Measurements from ENCODE around the gene IRAK2.
"Not testable (repeated sequence)": the region's sequence is repeated elsewhere in the genome, so short reads cannot be mapped to it uniquely, and the experiment has no call there.

IRAK2 gene

GRCh38 chr3:10173095-10173925 is 8.6 kb downstream of the IRAK2 start:
- peak; percentile 18 to 67 for DNase-seq
- Histone ChIP-seq H3K23ac (ENCODE audit: low read length) (no peak overlapping the region), H3K79me2 (ENCODE audit: control insufficient read depth, insufficient read depth, low read length, poor library complexity) (no peaks in the 10 kb centered on the region), H3K27me3 (ENCODE audit: insufficient read depth, low read length) (no peaks in the 10 kb centered on the region), H3K9ac (ENCODE audit: low read length) (no peak overlapping the region), H3K4me1 (ENCODE audit: control insufficient read depth in 1 of 2, insufficient read depth in 2 of 2, low read length in 2 of 2) (peaks cover 8 to 12% of the 10 kb centered on the region in 2 experiments), H3K36me3 (ENCODE audit: control insufficient read depth in 1 of 2, insufficient read depth in 2 of 2, low read length in 2 of 2) (peaks cover 2 to 3% of the 10 kb centered on the region in 2 experiments), H3K4me3 (ENCODE audit: low read depth, low read length) (no peak overlapping the region), H2BK120ac (ENCODE audit: insufficient read depth, low read length, poor library complexity) (no peak overlapping the region), H2AK5ac (ENCODE audit: low read length) (no peak overlapping the region), H2AFZ (ENCODE audit: insufficient read depth, low read length, poor library complexity) (no peak overlapping the region), H3K14ac (ENCODE audit: low read length) (no peak overlapping the region), H3K18ac (ENCODE audit: low read length) (no peak overlapping the region), H3K9me3 (ENCODE audit: insufficient read depth, low read depth, low read length) (peaks cover 9% of the 10 kb centered on the region), H4K12ac (ENCODE audit: low read depth, low read length) (no peak overlapping the region), H2BK12ac (ENCODE audit: low read length) (peak overlapping the region; percentile 43), H4K91ac (ENCODE audit: low read depth, low read length) (no peak overlapping the region), H3K4ac (ENCODE audit: low read depth, low read length) (no peak overlapping the region), H3K27ac (ENCODE audit: low read depth, low read length) (peak overlapping the region; percentile 27), H3K4me2 (ENCODE audit: low read length) (no peak overlapping the region), H3K79me1 (ENCODE audit: low read length) (peaks cover 5% of the 10 kb centered on the region), H4K8ac (ENCODE audit: low read depth, low read length) (no peak overlapping the region), H2BK5ac (ENCODE audit: low read depth, low read length, poor library complexity) (peak overlapping the region; percentile 68)
- WGBS (ENCODE audit: extremely low coverage, insufficient coverage, insufficient read length), result no CpG with 5 or more reads among the region's 10 CpGs

- no peak overlapping the region for H3K4me3 ChIP-seq (ENCODE audit: low read depth, low read length)
- H3K79me1 ChIP-seq (ENCODE audit: low read length), result peaks cover 1% of the 10 kb centered on the region
- no peak overlapping the region for H2AFZ ChIP-seq (ENCODE audit: insufficient read depth, low read length, poor library complexity)
- H4K12ac ChIP-seq (ENCODE audit: low read depth, low read length), result no peak overlapping the region
- H3K36me3 ChIP-seq (ENCODE audit: control insufficient read depth in 1 of 2, insufficient read depth in 2 of 2, low read length in 2 of 2), result peaks cover 0 to 3% of the 10 kb centered on the region in 2 experiments
- H3K9me3 ChIP-seq (ENCODE audit: insufficient read depth, low read depth, low read length), result peaks cover 6% of the 10 kb centered on the region
- no peak overlapping the region for H3K9ac ChIP-seq (ENCODE audit: low read length)
- H2BK5ac ChIP-seq (ENCODE audit: low read depth, low read length, poor library complexity), result peak overlapping the region; percentile 68
- H3K4ac ChIP-seq (ENCODE audit: low read depth, low read length), result no peak overlapping the region
- no peak overlapping the region for H4K91ac ChIP-seq (ENCODE audit: low read depth, low read length)
- no peak overlapping the region for H2AK5ac ChIP-seq (ENCODE audit: low read length)
- H3K4me1 ChIP-seq (ENCODE audit: control insufficient read depth in 1 of 2, insufficient read depth in 2 of 2, low read length in 2 of 2), result peaks cover 5 to 8% of the 10 kb centered on the region in 2 experiments
- H3K23ac ChIP-seq (ENCODE audit: low read length), result no peak overlapping the region
- peak; percentile 82 to 87 for DNase-seq
- H3K27ac ChIP-seq (ENCODE audit: low read depth, low read length), result peak overlapping the region; percentile 27
- no peaks in the 10 kb centered on the region for H3K79me2 ChIP-seq (ENCODE audit: control insufficient read depth, insufficient read depth, low read length, poor library complexity)
- H2BK120ac ChIP-seq (ENCODE audit: insufficient read depth, low read length, poor library complexity), result no peak overlapping the region
- H3K18ac ChIP-seq (ENCODE audit: low read length), result no peak overlapping the region
- WGBS (ENCODE audit: extremely low coverage, insufficient coverage, insufficient read length), result no CpG with 5 or more reads among the region's 6 CpGs
- no peaks in the 10 kb centered on the region for H3K27me3 ChIP-seq (ENCODE audit: insufficient read depth, low read length)
- H3K4me2 ChIP-seq (ENCODE audit: low read length), result no peak overlapping the region
- no peak overlapping the region for H4K8ac ChIP-seq (ENCODE audit: low read depth, low read length)
- peak overlapping the region; percentile 15 for H2BK12ac ChIP-seq (ENCODE audit: low read length)
- H3K14ac ChIP-seq (ENCODE audit: low read length), result no peak overlapping the region
Observed at GRCh38 chr3:10173926-10174435, 9.3 kb downstream of the IRAK2 start.

GRCh38 chr3:10175334-10175733 is 10.6 kb downstream of the IRAK2 start:
- H2BK12ac ChIP-seq (ENCODE audit: low read length); H3K27ac ChIP-seq (ENCODE audit: low read depth, low read length); H2BK5ac ChIP-seq (ENCODE audit: low read depth, low read length, poor library complexity); H3K79me1 ChIP-seq (ENCODE audit: low read length); H3K4me1 ChIP-seq (ENCODE audit: control insufficient read depth in 1 of 2, insufficient read depth in 2 of 2, low read length in 2 of 2); H3K9me3 ChIP-seq (ENCODE audit: insufficient read depth, low read depth, low read length); H4K8ac ChIP-seq (ENCODE audit: low read depth, low read length); H3K14ac ChIP-seq (ENCODE audit: low read length); H2BK120ac ChIP-seq (ENCODE audit: insufficient read depth, low read length, poor library complexity); H3K27me3 ChIP-seq (ENCODE audit: insufficient read depth, low read length); H3K36me3 ChIP-seq (ENCODE audit: control insufficient read depth in 1 of 2, insufficient read depth in 2 of 2, low read length in 2 of 2); DNase-seq; H3K9ac ChIP-seq (ENCODE audit: low read length); H3K4ac ChIP-seq (ENCODE audit: low read depth, low read length); H3K23ac ChIP-seq (ENCODE audit: low read length); H3K79me2 ChIP-seq (ENCODE audit: control insufficient read depth, insufficient read depth, low read length, poor library complexity); H4K12ac ChIP-seq (ENCODE audit: low read depth, low read length); H3K4me2 ChIP-seq (ENCODE audit: low read length); H3K4me3 ChIP-seq (ENCODE audit: low read depth, low read length); H4K91ac ChIP-seq (ENCODE audit: low read depth, low read length); H3K18ac ChIP-seq (ENCODE audit: low read length); H2AFZ ChIP-seq (ENCODE audit: insufficient read depth, low read length, poor library complexity); H2AK5ac ChIP-seq (ENCODE audit: low read length): not testable (repeated sequence)
- no CpG with 5 or more reads among the region's 7 CpGs for WGBS (ENCODE audit: extremely low coverage, insufficient coverage, insufficient read length)

GRCh38 chr3:10176150-10176549 is 11.4 kb downstream of the IRAK2 start:
- not testable (repeated sequence) for H2AK5ac ChIP-seq (ENCODE audit: low read length)

More at GRCh38 chr3:10176150-10176549, 11.4 kb downstream of the IRAK2 start:
- H3K9ac ChIP-seq (ENCODE audit: low read length); H3K9me3 ChIP-seq (ENCODE audit: insufficient read depth, low read depth, low read length); H3K79me2 ChIP-seq (ENCODE audit: control insufficient read depth, insufficient read depth, low read length, poor library complexity); H2BK12ac ChIP-seq (ENCODE audit: low read length); H2AFZ ChIP-seq (ENCODE audit: insufficient read depth, low read length, poor library complexity); H4K8ac ChIP-seq (ENCODE audit: low read depth, low read length); H3K36me3 ChIP-seq (ENCODE audit: control insufficient read depth in 1 of 2, insufficient read depth in 2 of 2, low read length in 2 of 2); H2BK120ac ChIP-seq (ENCODE audit: insufficient read depth, low read length, poor library complexity); DNase-seq; H4K91ac ChIP-seq (ENCODE audit: low read depth, low read length); H3K4me2 ChIP-seq (ENCODE audit: low read length); H3K23ac ChIP-seq (ENCODE audit: low read length); H3K14ac ChIP-seq (ENCODE audit: low read length); H3K4ac ChIP-seq (ENCODE audit: low read depth, low read length); H3K79me1 ChIP-seq (ENCODE audit: low read length); H3K18ac ChIP-seq (ENCODE audit: low read length); H3K4me3 ChIP-seq (ENCODE audit: low read depth, low read length); H2BK5ac ChIP-seq (ENCODE audit: low read depth, low read length, poor library complexity); H3K27ac ChIP-seq (ENCODE audit: low read depth, low read length); H3K27me3 ChIP-seq (ENCODE audit: insufficient read depth, low read length); H3K4me1 ChIP-seq (ENCODE audit: control insufficient read depth in 1 of 2, insufficient read depth in 2 of 2, low read length in 2 of 2); H4K12ac ChIP-seq (ENCODE audit: low read depth, low read length): not testable (repeated sequence)
- no CpG with 5 or more reads among the region's 4 CpGs for WGBS (ENCODE audit: extremely low coverage, insufficient coverage, insufficient read length)
